ENCODE data around the gene SEPSECS.
"Not testable (repeated sequence)": the region's sequence is repeated elsewhere in the genome, so short reads cannot be mapped to it uniquely, and the experiment has no call there.

GRCh38 chr4:25083441-25083840 lies 76.8 kb downstream of the SEPSECS start:
- not testable (repeated sequence) for TF ChIP-seq TCF7L2 (IDR thresholded peaks at IDR 0.05; ENCODE audit: borderline replicate concordance, extremely low read depth, insufficient read depth, insufficient read length); CTCF (IDR thresholded peaks at IDR 0.05 in 2 of 3, conservative IDR thresholded peaks at IDR 0.05 in 1 of 3; ENCODE audit: borderline replicate concordance in 1 of 3, insufficient read depth in 1 of 3, low read depth in 2 of 3, low read length in 2 of 3); RAD21 (IDR thresholded peaks at IDR 0.05; ENCODE audit: low read depth); FOSL1 (IDR thresholded peaks at IDR 0.05; ENCODE audit: low read depth); JUND (IDR thresholded peaks at IDR 0.05); SRF (IDR thresholded peaks at IDR 0.05; ENCODE audit: low read depth); ZNF274 (IDR thresholded peaks at IDR 0.05; ENCODE audit: low read depth, low read length); SP1 (IDR thresholded peaks at IDR 0.05; ENCODE audit: low read depth); YY1 (IDR thresholded peaks at IDR 0.05; ENCODE audit: extremely low read depth, insufficient replicate concordance, low read depth, low read length); MAX (IDR thresholded peaks at IDR 0.05)
- TF ChIP-seq, protein P1, sequence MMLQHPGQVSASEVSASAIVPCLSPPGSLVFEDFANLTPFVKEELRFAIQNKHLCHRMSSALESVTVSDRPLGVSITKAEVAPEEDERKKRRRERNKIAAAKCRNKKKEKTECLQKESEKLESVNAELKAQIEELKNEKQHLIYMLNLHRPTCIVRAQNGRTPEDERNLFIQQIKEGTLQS (IDR thresholded peaks at IDR 0.05) = not testable (repeated sequence)
- TF ChIP-seq, protein P2, sequence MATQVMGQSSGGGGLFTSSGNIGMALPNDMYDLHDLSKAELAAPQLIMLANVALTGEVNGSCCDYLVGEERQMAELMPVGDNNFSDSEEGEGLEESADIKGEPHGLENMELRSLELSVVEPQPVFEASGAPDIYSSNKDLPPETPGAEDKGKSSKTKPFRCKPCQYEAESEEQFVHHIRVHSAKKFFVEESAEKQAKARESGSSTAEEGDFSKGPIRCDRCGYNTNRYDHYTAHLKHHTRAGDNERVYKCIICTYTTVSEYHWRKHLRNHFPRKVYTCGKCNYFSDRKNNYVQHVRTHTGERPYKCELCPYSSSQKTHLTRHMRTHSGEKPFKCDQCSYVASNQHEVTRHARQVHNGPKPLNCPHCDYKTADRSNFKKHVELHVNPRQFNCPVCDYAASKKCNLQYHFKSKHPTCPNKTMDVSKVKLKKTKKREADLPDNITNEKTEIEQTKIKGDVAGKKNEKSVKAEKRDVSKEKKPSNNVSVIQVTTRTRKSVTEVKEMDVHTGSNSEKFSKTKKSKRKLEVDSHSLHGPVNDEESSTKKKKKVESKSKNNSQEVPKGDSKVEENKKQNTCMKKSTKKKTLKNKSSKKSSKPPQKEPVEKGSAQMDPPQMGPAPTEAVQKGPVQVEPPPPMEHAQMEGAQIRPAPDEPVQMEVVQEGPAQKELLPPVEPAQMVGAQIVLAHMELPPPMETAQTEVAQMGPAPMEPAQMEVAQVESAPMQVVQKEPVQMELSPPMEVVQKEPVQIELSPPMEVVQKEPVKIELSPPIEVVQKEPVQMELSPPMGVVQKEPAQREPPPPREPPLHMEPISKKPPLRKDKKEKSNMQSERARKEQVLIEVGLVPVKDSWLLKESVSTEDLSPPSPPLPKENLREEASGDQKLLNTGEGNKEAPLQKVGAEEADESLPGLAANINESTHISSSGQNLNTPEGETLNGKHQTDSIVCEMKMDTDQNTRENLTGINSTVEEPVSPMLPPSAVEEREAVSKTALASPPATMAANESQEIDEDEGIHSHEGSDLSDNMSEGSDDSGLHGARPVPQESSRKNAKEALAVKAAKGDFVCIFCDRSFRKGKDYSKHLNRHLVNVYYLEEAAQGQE (IDR thresholded peaks at IDR 0.05; ENCODE audit: low read depth) = not testable (repeated sequence)

Data from HCT116 (cell line).